Activated naive CD4-positive, alpha-beta T cell treated with anti-CD3 and anti-CD28 coated beads, Interleukin-2, amount 50 U/mL, for 72 hours (primary cell): ENCODE results near the gene INPP5D. TPM values are rescaled to one million over a fixed set of nuclear protein-coding genes. Genes with fewer than 3 reads are reported as not detected.
"Not testable (repeated sequence)": the region's sequence is repeated elsewhere in the genome, so short reads cannot be mapped to it uniquely, and the experiment has no call there.

ENCODE experiments used
- ATAC-seq, 2 donors: fragments of 150-1000 bp; cut with Tn5 transposase; 2 replicates each; pipeline ENCODE4 v1.10.0; 2021; ENCODE audit warnings: mild to moderate bottlenecking in 2 of 2, moderate library complexity in 2 of 2
- DNase-seq, 2 donors: peaks; one replicate each; pipeline ENCODE4 v3.0.0; 2021 to 2022; ENCODE audit warnings: low spot score in 2 of 2
- H3K27ac Mint-ChIP-seq, 2 donors: one replicate each; pipeline ENCODE4 v1.8.0; 2022; ENCODE audit warnings: mild to moderate bottlenecking in 2 of 2, mixed read lengths in 2 of 2
- H3K36me3 Mint-ChIP-seq, 2 donors: one replicate each; pipeline ENCODE4 v1.8.0; 2022; ENCODE audit warnings: mixed read lengths in 2 of 2
- H3K9me3 Mint-ChIP-seq, 2 donors: one replicate each; pipeline ENCODE4 v1.8.0; 2022; ENCODE audit warnings: mixed read lengths in 2 of 2
- total RNA-seq, 2 donors: library from RNA; stranded (reverse); gene quantifications; one replicate each; pipeline ENCODE4 v1.2.3, GENCODE V29; 2022

The INPP5D gene
- total RNA-seq, 2 donors from 2014 or later = 70.7 to 71.1 TPM

- Mint-ChIP-seq H3K9me3 (no peaks in the 10 kb centered on the region), H3K36me3 (peaks cover 13 to 61% of the 10 kb centered on the region in 2 donors), H3K27ac (peak overlapping the region in 1 of 2 donors; percentile 31)
- DNase-seq = no peak
- ATAC-seq = no peak
Observed at GRCh38 chr2:233145726-233146125, 85.6 kb downstream of the INPP5D start.

- Mint-ChIP-seq H3K9me3 (no peaks in the 10 kb centered on the region), H3K36me3 (peaks cover 13 to 57% of the 10 kb centered on the region in 2 donors), H3K27ac (peak overlapping the region; percentile 31 to 52)
- DNase-seq (no peak), ATAC-seq (no peak)
Observed at GRCh38 chr2:233146194-233146593, 86.1 kb downstream of the INPP5D start.

- Mint-ChIP-seq H3K27ac (no peak overlapping the region), H3K36me3 (peaks cover 13 to 47% of the 10 kb centered on the region in 2 donors), H3K9me3 (no peaks in the 10 kb centered on the region)
- DNase-seq = no peak
- ATAC-seq = no peak
Observed at GRCh38 chr2:233147136-233147828, 87.1 kb downstream of the INPP5D start.

GRCh38 chr2:233147829-233148167 is 87.7 kb downstream of the INPP5D start:
- DNase-seq = no peak
- Mint-ChIP-seq H3K27ac (peak overlapping the region in 1 of 2 donors; percentile 11), H3K9me3 (no peaks in the 10 kb centered on the region), H3K36me3 (peaks cover 13 to 44% of the 10 kb centered on the region in 2 donors)
- ATAC-seq = no peak

DNA sequence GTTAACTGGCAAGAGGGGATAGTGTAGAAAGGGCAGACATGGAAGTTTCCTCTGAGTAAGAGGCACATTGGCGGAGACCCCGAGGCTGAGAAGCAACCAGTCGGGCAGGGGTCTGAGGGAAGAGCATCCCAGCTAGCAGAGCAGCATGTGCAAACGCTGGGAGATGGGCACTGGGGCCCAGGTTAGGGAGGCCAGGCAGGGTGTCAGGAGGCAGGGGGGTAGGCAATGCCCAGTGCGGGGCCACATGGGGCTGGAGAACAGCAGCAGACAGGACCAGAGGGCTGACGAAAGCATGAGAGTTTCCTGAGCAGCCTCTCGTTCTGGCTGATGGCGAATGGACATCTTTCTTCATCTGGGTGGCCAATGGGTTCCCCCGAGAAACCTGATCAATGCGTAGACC is 88.2 kb downstream of the INPP5D start:
- Mint-ChIP-seq H3K9me3 (no peaks in the 10 kb centered on the region), H3K36me3 (peaks cover 15 to 38% of the 10 kb centered on the region in 2 donors), H3K27ac (no peak overlapping the region)
- ATAC-seq (no peak), DNase-seq (no peak)

DNA sequence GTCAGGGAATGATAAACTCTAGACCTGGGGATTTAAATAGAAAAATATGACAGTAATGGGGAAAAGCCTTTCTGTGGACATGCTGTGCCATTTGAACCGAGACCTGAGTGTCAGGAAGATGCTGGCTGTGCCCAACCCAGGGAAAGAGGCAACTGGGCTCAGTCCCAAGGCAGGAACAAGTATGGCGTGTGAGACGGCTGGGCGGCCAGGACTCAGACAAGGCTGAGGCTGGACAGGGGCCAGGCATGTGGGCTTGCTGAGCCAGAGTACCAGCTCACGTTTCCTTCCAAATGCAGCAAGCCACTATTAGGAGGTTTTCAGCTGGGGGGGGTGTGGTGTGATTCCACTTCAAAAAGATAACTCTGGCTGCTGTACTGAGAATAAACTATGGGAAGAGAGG is 92.4 kb downstream of the INPP5D start:
- peaks cover 12 to 17% of the 10 kb centered on the region in 2 donors for H3K36me3 Mint-ChIP-seq
- ATAC-seq (no peak), DNase-seq (no peak)
- H3K9me3 Mint-ChIP-seq = no peaks in the 10 kb centered on the region
- H3K27ac Mint-ChIP-seq = peak overlapping the region; percentile 45 to 52

DNA sequence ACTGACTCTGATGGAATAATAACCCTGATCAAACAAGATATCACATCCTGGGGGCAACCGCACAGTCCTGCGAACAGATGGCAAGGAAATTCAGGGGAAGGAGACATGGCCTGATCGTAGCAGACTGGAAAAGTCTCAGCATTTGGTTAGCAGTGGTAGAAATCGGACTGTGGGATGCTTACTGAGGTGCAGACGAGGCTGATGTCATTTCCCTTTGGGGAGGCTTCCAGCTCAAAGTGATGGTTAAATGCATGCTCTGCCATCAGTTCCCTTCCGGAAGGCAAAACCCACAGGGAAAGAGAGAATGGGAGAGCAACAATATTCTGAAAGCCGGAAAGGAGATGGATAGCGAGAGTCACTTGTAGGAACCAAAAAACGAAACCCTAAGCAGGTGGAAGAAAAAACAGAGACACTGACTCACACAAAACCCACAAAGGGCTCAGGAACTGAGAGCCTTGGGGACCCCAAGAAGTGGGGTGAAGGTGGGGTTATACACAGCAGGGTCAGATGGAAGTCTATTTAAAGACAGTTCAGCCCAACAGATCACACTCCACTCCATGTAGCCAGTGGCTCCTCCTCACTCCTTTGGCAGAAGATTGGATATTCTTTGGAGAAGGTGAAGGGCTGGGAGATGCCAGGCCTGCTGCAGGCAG is 93.1 kb downstream of the INPP5D start:
- no peaks in the 10 kb centered on the region for H3K9me3 Mint-ChIP-seq
- H3K36me3 Mint-ChIP-seq = peaks cover 7 to 9% of the 10 kb centered on the region in 2 donors
- peak overlapping the region in 1 of 2 donors; percentile 52 for H3K27ac Mint-ChIP-seq
- DNase-seq (no peak), ATAC-seq (no peak)

GRCh38 chr2:233156001-233156400 is 95.9 kb downstream of the INPP5D start:
- no peak for DNase-seq
- H3K27ac Mint-ChIP-seq = peak overlapping the region; percentile 62 to 65
- H3K9me3 Mint-ChIP-seq = no peaks in the 10 kb centered on the region
- ATAC-seq = no peak
- peaks cover 0 to 6% of the 10 kb centered on the region in 2 donors for H3K36me3 Mint-ChIP-seq

DNA sequence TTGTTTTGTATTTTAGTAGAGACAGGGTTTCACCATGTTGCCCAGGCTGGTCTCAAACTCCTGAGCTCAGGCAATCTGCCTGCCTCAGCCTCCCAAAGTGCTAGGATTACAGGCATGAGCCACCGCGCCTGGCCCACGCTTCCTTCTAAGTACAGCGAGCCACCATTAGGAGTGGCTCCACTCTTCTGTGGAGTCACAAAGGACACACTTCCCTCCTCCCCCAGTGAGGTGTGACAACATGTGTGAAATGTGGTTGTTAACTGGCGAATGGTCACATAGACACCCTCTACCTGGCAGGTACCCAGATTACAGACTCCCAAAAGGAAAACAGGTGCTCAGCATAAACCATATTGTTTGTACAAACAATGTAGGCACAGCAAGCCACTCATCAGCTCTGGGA is 96.3 kb downstream of the INPP5D start:
- not testable (repeated sequence) for H3K9me3 Mint-ChIP-seq, DNase-seq, H3K36me3 Mint-ChIP-seq, ATAC-seq
- peak overlapping the region; percentile 62 to 65 for H3K27ac Mint-ChIP-seq

- H3K27ac Mint-ChIP-seq = peak overlapping the region in 1 of 2 donors; percentile 73
- no peaks in the 10 kb centered on the region for H3K36me3 Mint-ChIP-seq
Observed at GRCh38 chr2:233161730-233162129, 101.6 kb downstream of the INPP5D start.

DNA sequence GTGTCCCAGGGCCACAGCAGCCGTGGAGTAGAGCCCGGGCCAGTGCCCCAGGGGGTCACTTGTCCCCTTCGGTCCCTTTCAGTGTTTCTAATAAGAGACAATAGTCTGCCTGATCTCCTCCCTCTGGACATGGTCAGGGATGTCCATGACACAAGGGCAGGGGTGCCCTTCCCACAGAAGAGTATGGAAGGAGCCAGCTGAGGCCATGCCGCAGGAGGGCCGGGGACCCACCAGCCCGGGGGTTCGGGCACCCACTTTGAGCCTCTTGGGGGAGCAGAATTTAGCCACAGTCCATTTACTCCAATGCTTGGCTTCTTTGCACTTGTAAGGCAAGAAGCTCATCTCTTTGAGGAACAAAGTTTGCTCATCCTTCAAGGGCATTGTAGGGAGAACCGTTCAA is 102.6 kb downstream of the INPP5D start:
- no peaks in the 10 kb centered on the region for H3K9me3 Mint-ChIP-seq
- no peaks in the 10 kb centered on the region for H3K36me3 Mint-ChIP-seq
- H3K27ac Mint-ChIP-seq = no peak overlapping the region
- DNase-seq (no peak), ATAC-seq (no peak)

More at GRCh38 chr2:233161730-233162129, 101.6 kb downstream of the INPP5D start:
- ATAC-seq (no peak), DNase-seq (no peak)
- H3K9me3 Mint-ChIP-seq = no peaks in the 10 kb centered on the region

DNA sequence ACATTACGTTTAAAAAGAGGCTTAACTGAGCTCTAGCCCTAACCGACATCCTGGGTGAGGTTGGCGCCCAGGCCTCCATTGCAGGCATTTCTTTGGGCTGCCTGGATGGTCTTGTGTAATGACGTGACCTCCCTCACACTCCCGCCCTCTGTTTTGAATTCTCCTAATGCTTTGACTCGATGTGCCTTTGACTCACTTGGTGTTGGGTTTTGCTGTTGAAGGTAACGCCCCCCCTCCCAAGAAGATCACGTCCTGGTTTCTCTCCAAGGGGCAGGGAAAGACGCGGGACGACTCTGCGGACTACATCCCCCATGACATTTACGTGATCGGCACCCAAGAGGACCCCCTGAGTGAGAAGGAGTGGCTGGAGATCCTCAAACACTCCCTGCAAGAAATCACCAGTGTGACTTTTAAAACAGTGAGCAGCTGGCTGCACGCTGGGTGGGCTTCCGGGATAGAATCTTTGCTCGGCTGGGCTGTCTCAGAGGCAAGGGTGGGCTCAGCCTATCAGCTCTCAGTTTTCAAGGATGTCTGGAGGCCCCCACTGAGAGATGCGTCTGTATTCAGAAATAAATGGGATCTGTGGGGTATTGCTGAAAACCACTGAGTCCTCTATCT is 103.5 kb downstream of the INPP5D start:
- peak overlapping the region in 1 of 2 donors; percentile 73 for H3K27ac Mint-ChIP-seq
- DNase-seq = no peak
- ATAC-seq = no peak
- H3K9me3 Mint-ChIP-seq = no peaks in the 10 kb centered on the region
- no peaks in the 10 kb centered on the region for H3K36me3 Mint-ChIP-seq

DNA sequence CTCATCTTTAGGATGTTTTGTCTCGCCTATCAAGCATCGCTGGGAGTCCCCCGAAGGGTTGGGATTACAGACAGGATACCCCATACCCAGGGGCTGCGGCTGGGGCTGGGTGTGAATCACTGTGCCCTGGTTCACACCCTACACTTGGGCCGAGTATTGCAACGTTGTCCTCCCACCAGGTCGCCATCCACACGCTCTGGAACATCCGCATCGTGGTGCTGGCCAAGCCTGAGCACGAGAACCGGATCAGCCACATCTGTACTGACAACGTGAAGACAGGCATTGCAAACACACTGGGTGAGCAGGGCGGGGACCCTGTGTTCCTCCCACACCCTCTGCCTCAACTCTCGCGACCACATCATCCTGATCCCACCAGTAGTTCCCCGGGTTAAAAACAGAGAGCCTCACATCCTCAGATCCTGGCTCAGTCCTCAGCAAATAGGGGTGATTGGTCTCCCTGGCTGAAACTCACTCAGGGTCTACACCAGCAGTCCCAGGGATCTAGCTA is 104.0 kb downstream of the INPP5D start:
- ATAC-seq = no peak
- Mint-ChIP-seq H3K36me3 (peaks cover 3 to 4% of the 10 kb centered on the region in 2 donors), H3K9me3 (no peaks in the 10 kb centered on the region), H3K27ac (peak overlapping the region in 1 of 2 donors; percentile 73)
- no peak for DNase-seq

GRCh38 chr2:233164967-233165366 is 104.8 kb downstream of the INPP5D start:
- H3K36me3 Mint-ChIP-seq = peaks cover 6% of the 10 kb centered on the region in 2 donors
- H3K27ac Mint-ChIP-seq = no peak overlapping the region
- ATAC-seq = peak in 1 of 2 donors; percentile 27
- DNase-seq = no peak
- H3K9me3 Mint-ChIP-seq = no peaks in the 10 kb centered on the region

DNA sequence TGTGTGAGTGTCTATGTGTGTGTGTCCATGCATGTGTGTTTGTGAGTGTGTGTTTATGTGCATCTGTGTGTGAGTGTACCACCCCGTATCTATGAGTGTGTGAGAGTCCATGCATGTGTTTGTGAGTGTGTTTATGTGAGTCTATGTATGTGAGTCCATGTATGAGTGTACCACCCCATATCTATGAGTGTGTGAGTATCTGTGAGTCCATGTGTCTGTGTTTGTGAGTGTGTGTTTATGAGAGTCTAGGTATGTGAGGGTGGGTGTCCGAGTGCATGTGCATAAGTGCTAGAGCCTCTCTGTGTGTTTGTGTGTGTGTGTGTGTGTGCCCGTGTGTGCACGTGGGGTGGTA is 105.4 kb downstream of the INPP5D start:
- no peak overlapping the region for H3K27ac Mint-ChIP-seq
- peaks cover 6% of the 10 kb centered on the region in 2 donors for H3K36me3 Mint-ChIP-seq
- peak in 1 of 2 donors; percentile 16 for ATAC-seq
- DNase-seq = no peak
- no peaks in the 10 kb centered on the region for H3K9me3 Mint-ChIP-seq

DNA sequence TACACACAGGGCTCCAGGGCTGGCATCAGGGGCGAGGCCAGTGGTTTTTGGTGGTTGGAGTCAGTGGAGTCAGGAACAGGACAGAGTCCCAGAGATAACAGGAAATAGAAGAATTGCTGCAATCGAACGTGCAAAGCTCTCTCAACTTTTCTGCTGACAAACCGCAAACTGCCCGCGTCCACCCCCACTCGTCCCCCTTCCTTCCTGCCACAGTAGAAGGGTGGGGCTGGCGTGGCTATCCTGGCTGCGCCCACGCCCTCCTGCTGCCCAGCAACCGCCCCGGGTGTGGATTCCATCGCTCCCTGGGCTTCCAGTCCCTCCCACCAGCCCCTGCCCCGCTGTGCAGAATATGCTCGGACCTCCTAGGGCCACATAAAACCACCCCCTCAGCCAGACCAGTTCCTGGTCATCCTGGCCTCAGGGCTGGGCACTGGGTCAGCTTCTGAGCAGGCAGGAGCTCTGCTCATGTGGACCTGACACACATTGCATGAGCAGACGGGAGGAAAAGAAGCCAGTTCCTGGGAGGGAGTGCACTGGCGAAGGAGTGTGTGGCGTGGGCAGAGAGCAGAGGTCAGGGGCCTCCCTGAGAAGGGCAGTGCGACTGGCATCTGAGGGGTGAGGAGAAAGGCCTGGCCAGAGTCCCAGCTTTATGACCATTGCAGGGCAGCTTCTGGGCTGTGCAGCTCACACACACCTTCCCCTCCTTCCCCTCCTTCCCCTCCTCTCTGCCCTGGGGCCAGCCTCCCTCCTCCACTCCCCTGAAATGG is 105.9 kb downstream of the INPP5D start:
- H3K36me3 Mint-ChIP-seq = peaks cover 6 to 9% of the 10 kb centered on the region in 2 donors
- ATAC-seq (peak in 1 of 2 donors; percentile 46), DNase-seq (no peak)

DNA sequence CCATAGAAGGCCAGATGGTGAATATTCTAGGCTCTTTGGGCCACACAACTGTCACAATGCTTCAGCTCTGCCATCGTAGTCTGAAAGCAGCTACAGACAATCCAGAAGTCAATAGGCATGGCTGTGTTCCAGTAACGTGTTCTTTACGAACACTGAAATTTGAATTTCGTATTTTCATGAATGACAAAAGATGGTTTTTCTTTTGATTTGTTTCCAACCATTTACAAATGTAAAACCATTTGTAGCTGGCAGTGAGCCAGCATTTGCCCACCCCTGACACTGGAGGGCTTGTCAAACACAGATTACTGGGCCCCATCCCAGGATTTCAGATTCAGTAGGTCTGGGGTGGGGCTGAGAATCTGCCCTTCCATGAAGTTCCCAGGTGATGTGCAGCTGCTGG is 108.3 kb downstream of the INPP5D start:
- Mint-ChIP-seq H3K9me3 (no peaks in the 10 kb centered on the region), H3K36me3 (peaks cover 17 to 22% of the 10 kb centered on the region in 2 donors), H3K27ac (no peak overlapping the region)
- no peak for DNase-seq
- ATAC-seq = no peak

More for the DNA sequence above, 105.9 kb downstream of the INPP5D start:
- Mint-ChIP-seq H3K27ac (no peak overlapping the region), H3K9me3 (no peaks in the 10 kb centered on the region)
